ENCODE results near the gene LRCH1.

DNA sequence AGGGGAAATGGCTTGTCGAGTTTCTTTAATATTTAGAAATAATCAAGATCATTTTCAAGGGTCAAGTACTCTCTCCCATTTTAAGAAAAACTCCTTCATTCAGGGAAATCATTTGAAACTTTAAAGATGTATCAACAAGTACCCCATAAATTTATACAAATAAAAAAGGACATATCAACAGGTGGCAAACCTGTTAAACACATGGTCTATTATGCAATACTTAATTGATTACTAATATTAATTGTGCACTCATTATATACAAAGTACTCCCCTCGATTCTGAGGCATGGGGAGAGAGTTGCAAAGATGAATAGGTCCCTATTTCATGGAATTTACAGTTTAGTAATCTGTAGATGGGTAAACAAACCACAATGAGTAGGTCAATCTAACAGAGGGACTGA is 2.1 kb upstream of the LRCH1 start:
- TF ChIP-seq, protein P1, sequence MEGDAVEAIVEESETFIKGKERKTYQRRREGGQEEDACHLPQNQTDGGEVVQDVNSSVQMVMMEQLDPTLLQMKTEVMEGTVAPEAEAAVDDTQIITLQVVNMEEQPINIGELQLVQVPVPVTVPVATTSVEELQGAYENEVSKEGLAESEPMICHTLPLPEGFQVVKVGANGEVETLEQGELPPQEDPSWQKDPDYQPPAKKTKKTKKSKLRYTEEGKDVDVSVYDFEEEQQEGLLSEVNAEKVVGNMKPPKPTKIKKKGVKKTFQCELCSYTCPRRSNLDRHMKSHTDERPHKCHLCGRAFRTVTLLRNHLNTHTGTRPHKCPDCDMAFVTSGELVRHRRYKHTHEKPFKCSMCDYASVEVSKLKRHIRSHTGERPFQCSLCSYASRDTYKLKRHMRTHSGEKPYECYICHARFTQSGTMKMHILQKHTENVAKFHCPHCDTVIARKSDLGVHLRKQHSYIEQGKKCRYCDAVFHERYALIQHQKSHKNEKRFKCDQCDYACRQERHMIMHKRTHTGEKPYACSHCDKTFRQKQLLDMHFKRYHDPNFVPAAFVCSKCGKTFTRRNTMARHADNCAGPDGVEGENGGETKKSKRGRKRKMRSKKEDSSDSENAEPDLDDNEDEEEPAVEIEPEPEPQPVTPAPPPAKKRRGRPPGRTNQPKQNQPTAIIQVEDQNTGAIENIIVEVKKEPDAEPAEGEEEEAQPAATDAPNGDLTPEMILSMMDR (IDR thresholded peaks at IDR 0.05), result no peak
- TF ChIP-seq POLR2AphosphoS5 (IDR thresholded peaks at IDR 0.05), result no peak
- no peak for TF ChIP-seq EP300 (IDR thresholded peaks at IDR 0.05)
